Astrocyte of the spinal cord (primary cell): ENCODE results near the gene ZNF831.
A peak's percentile ranks its signal among the peaks of the same experiment; 100 is the strongest.

Source experiments
- DNase-seq: peaks from one replicate; pipeline ENCODE4 v3.0.0; 2011; ENCODE audit warnings: low read depth, low spot score
- H3K4me3 ChIP-seq: 2 replicates; pipeline ENCODE4 v1.5.1; 2011; ENCODE audit warnings: low read depth, mild to moderate bottlenecking, low read length, moderate library complexity
- in situ Hi-C: cut with HindIII; loops from 2 replicates; pipeline ENCODE4 v1.10.0; 2017; ENCODE audit warnings: low sequenced_read_pairs
- TF ChIP-seq, protein P1 (sequence below): IDR thresholded peaks from 2 replicates; pipeline ENCODE4 v1.5.1; 2012; ENCODE audit warnings: low read depth, mild to moderate bottlenecking, low read length, inconsistent platforms

ZNF831 gene

DNA sequence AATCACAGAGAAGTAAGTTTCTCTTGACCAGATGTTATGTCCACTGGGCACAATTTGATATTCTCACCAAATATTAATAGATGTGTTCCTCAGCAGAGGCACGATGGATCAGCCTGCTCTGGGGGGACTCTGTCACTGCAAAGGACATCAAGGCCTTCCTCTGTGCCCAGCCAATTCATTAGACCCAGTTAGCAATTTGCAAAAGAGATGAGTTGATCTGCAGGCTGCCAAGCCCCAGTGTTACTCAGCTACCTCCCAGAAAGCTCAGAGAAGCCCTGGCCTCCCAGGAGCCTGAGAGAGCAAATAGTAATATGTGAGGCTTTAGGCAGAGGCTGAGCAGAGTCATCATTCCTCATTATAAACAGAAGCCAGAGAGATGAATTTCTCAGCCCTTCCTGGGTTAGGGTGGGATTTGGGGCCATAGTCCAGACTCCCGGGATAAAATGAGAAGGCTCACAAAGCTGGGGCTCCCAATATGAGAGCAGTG, 54.2 kb downstream of the ZNF831 start:
- TF ChIP-seq, protein P1, sequence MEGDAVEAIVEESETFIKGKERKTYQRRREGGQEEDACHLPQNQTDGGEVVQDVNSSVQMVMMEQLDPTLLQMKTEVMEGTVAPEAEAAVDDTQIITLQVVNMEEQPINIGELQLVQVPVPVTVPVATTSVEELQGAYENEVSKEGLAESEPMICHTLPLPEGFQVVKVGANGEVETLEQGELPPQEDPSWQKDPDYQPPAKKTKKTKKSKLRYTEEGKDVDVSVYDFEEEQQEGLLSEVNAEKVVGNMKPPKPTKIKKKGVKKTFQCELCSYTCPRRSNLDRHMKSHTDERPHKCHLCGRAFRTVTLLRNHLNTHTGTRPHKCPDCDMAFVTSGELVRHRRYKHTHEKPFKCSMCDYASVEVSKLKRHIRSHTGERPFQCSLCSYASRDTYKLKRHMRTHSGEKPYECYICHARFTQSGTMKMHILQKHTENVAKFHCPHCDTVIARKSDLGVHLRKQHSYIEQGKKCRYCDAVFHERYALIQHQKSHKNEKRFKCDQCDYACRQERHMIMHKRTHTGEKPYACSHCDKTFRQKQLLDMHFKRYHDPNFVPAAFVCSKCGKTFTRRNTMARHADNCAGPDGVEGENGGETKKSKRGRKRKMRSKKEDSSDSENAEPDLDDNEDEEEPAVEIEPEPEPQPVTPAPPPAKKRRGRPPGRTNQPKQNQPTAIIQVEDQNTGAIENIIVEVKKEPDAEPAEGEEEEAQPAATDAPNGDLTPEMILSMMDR, result no peak
- DNase-seq, result no peak
- no peak overlapping the region for H3K4me3 ChIP-seq
- in situ Hi-C loops, result no loop called here

DNA sequence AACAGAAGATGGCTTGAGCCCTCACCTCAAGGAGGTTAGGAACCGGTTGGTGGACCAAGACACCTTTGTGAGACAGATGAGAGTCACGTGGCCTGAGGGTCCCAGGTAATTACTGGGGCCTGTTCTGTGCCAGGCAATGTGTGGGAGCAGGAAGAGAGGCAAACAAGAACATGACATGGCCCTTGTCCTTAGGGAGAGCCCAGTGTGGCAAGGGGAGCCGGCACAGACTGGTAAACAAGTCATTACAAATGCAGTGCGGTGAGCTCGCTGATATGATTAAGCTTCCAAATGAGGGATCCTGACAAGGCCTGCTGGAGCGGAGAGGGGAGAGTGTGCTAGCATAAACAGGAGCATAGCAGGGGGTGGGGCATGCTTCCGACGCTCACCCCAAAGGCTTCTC, 55.6 kb downstream of the ZNF831 start:
- H3K4me3 ChIP-seq, result no peak overlapping the region
- in situ Hi-C loops, result no loop called here
- TF ChIP-seq, protein P1, result no peak
- no peak for DNase-seq

DNA sequence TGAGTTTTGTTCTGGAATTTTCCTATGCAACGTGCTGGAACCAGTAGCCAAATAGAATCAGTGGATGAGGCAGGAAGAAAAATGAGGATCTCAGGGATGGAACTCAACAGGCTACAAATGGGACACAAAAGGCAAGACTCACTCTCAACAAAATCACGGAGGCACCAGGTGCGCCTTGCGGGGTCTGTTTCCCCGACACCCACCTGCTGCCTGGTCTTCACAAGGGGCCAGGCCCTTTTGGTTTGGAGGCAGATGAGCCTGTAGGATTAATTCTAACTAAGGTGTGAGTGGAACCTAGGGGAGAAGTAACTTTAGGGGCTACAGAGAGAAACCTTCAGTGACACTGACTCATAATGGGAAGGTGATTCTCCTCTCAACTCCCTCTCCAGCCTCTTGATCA, 56.5 kb downstream of the ZNF831 start:
- no peak for DNase-seq
- in situ Hi-C loops, result no loop called here
- TF ChIP-seq, protein P1, result no peak
- H3K4me3 ChIP-seq, result no peak overlapping the region

DNA sequence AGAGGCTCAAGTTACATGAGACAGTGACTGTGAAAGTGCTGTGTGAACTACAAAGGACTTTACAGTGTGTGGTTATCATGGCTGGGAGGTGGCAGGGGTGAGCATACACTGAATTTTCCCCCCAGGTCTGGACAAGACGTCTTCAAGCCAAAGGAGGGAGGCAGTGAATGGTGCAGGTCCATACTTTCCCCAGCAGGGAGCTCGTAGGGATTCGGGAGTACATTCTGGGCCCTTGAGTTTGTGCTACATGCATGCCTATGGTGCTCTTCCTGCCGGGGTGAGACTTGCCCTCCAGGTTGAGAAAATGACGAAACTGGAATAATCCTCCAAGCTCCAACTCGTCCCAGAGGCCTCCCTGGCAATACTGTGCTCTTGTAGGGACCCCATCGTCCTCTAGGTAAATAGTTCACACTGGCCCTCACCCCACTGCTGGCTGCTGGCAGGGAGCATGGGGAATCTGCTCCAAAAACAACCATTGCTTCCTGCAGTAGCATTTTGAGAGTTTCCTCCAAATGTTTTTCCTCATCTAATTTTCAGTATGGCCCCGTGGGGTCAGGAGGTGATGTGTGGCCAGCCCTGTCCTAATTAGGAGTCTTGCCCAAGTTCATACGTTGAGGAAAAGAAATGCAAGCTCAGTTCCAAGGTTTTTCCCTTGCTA, 57.6 kb downstream of the ZNF831 start:
- TF ChIP-seq, protein P1, result no peak
- no peak for DNase-seq
- H3K4me3 ChIP-seq, result no peak overlapping the region
- in situ Hi-C loops, result no loop called here

DNA sequence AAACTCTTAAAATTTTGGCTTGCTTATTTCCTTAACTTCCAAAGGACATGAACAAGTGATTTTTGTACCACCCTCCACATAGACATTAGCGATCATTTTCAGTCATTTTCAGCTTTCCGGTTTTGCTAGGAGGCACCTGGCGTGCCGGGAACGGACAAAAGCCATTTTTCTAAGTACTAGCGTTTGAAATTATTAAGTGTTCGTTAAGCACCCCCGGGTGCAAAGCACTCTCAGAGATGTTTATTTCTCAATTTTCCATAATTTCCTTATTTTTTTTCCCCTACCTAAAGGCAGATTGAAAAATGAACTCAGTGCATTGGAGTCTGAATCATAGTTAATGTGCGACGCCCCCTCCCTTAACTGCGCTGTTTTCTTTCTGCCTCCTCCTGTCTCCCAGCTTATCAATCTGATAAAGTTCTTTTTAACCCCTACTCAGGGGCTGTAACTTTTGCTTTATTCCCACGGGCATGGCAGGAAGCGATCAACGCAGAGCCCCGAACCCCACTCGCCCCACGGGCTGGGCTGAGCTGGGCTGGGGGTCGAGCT, 58.2 kb downstream of the ZNF831 start:
- in situ Hi-C loops, result no loop called here
- no peak for DNase-seq
- peak overlapping the region; percentile 44 for H3K4me3 ChIP-seq
- TF ChIP-seq, protein P1, result no peak

DNA sequence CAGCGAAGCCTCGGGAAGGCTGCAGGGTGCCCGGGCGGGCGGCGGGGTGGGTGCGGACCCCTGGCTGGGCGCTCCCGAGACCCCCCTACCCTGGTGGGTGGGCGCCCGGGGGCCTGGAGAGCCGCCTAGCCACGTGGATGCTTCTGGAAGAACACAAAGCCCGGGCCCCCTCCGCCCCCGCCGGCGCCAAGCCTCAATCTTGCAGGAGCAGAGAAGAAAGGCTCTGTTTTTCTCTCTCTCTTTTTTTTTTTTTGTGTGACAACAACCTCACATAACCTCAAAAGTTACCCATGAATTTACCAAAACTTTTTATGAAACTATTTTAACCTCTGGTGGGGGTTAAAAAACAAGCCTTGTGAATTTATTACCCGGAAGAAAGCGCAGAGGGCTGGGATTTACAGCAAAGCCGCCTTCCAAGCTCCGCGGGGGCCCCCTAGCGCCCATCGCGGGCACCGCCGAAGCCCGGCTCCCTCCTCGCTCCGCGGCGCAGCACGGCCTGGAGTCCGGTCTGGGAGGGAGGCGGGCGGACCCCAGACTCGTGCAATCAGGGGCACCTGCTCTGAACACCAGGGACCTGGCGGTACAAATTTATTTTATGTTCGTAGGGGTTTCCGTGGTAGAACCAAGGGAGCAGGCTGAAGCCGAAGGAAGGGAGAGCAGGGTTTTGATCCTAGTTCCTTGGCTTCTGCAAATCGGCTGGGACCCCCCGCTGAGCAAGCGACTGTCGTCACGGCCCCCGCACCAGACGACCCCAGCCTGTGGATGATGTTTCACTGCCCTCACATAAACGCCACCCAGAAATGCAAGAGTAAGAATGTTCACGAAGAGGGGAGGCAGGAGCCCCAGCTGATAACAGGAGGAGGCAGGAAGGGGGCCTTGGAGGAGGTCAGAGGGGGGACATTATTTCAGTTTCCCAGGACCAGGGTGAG, 58.9 kb downstream of the ZNF831 start:
- peak overlapping the region; percentile 44 for H3K4me3 ChIP-seq
- peak; percentile 73 for DNase-seq
- TF ChIP-seq, protein P1, result peak; percentile 90
- in situ Hi-C loops, result no loop called here
